Gastroesophageal sphincter (tissue), 3 donors: Measurements from ENCODE around the gene RYR2.

ENCODE experiments used
- EP300 ChIP-seq: sonication (generic); formaldehyde crosslinking; IDR thresholded peaks from one replicate; pipeline ENCODE4 v1.6.1; 2017; ENCODE audit warnings: antibody characterized with exemption, mild to moderate bottlenecking
- POLR2AphosphoS5 ChIP-seq: sonication (generic); formaldehyde crosslinking; IDR thresholded peaks from one replicate; pipeline ENCODE4 v1.6.1; 2017; ENCODE audit warnings: antibody characterized with exemption
- TF ChIP-seq, protein P1 (sequence below), 4 experiments: fragments of 200-600 bp in 2 of 4; fragments of 450-650 bp in 2 of 4; sonication (generic) in 1 of 4; IDR thresholded peaks; one replicate each; pipeline ENCODE4 v1.5.1; 2017 to 2019; ENCODE audit warnings: antibody characterized with exemption in 4 of 4, mild to moderate bottlenecking in 2 of 4, moderate library complexity in 2 of 4

DNA sequence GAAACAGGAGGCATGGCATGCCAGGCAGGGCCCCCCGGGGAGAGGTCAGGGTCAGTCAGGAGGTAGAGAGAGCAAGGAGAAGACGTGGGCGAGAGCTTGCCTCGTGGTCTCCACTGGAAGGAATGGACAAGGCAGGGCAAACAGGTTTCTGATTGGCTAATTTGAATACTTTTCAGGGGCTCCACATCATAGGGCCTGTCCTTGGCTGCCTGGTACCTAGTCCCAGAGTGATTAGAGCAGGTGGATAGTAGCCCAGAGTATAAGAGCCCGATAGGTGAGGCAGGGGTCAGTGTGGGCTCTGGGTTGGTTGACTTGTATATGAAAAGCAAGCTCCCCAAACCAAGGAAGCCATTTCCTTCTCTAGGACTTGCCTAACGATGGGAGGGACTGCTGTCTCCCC is 670.1 kb downstream of the RYR2 start:
- TF ChIP-seq, protein P1, sequence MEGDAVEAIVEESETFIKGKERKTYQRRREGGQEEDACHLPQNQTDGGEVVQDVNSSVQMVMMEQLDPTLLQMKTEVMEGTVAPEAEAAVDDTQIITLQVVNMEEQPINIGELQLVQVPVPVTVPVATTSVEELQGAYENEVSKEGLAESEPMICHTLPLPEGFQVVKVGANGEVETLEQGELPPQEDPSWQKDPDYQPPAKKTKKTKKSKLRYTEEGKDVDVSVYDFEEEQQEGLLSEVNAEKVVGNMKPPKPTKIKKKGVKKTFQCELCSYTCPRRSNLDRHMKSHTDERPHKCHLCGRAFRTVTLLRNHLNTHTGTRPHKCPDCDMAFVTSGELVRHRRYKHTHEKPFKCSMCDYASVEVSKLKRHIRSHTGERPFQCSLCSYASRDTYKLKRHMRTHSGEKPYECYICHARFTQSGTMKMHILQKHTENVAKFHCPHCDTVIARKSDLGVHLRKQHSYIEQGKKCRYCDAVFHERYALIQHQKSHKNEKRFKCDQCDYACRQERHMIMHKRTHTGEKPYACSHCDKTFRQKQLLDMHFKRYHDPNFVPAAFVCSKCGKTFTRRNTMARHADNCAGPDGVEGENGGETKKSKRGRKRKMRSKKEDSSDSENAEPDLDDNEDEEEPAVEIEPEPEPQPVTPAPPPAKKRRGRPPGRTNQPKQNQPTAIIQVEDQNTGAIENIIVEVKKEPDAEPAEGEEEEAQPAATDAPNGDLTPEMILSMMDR (IDR thresholded peaks at IDR 0.05): no peak
- no peak for TF ChIP-seq EP300
- no peak for TF ChIP-seq POLR2AphosphoS5
